Amniotic stem cell (primary cell): ENCODE data around the gene YWHAB.
"Not testable (repeated sequence)": the region's sequence is repeated elsewhere in the genome, so short reads cannot be mapped to it uniquely, and the experiment has no call there.

Experiments
- DNase-seq: peaks from one replicate; lab custom pipeline; 2025; lab: John Stamatoyannopoulos, UW

YWHAB gene

GRCh38 chr20:44885392-44886265, at the start of gene YWHAB:
YWHAB (plus strand) TSS chr20:44885705; CDS start chr20:44901534, 15,829 bp downstream.
- peak; percentile 96 for DNase-seq

DNA sequence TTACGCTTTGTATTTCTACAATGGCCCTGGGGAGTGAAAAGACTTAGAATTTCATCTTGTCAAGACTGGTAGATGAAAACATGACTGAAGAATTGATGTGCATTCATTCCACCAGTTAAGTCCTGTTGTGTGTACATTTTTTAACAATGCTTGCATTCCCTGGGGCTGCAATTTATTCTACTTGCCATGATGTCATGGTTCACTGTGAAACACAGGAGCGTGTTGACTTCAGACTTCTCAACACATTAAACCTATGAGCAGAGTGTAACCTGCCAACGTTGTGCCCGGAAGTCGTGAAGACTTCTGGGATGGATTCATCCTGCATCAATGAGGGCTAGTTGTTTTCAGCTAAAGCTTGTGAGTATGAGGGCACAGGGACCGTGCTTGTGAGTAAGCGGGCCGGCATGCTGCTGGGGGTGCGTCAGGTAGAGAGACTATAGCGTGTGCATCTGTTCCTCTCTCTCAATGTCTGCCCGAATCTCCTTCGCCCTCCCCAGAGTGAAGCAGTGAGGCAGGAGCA, 48.8 kb upstream of the YWHAB start:
- no peak for DNase-seq

- no peak for DNase-seq
These were observed 47.6 kb upstream of the YWHAB start for GRCh38 chr20:44837946-44838345.

DNA sequence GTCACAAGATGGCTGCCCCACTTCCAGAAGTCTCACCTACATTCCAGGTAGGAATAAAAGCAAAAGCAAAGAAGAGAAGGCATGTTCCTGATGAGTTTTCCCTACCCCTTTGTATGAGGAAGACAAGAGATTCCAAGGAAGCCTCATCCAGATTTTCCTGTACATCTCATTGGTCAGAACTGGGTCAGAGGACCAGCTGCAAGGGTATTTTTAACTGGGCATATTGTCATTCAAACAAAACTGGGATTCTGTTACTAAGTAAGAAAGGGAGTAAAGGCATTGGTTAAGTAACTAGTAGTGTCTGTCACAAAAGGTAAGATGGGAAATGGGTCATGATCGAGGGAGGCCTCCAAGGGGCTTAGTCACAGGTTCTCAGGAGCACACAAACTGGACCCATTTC, 47.0 kb upstream of the YWHAB start:
- DNase-seq, result no peak

DNA sequence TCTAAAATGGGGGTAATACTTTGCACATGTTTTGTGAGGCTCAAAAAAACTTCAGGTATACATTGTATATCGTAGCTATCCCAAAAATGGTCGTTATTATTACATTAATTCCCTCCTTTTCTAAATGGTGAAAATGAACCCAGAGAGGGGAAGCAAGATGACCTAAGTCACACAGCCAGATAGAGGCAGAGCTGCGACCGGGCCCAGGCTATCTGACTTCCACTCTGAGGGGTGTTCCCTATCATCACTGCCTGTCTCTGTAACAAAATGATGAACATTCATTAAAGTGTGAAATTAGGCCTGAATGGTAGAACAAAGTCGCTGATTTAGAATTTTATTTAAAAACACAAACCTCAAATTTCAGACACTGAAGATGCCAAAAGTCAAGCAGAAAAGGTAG, 46.0 kb upstream of the YWHAB start:
- DNase-seq, result no peak

DNA sequence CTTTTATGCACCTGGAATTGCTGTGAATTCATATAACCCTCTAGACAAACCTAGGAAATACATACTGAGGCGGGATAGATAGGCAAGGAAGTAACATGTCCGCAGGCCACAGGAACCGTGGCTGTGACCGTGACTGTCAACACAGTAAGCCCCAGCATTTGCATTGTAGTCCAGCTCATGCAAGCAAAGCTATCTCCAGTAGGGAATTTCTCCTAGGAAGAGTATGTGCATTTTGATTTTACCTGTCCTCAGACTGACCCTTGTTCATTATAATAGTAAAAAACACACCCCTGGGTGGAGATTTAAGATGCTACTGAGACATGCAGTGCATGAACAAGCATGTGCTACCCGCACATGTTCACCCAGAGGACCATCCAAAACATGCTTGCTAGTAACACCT, 44.7 kb upstream of the YWHAB start:
- no peak for DNase-seq

- DNase-seq, result no peak
These were observed 43.5 kb upstream of the YWHAB start for GRCh38 chr20:44841955-44842354.

- DNase-seq, result no peak
These were observed 41.6 kb upstream of the YWHAB start for GRCh38 chr20:44843876-44844275.

GRCh38 chr20:44848254-44849015, 37.1 kb upstream of the YWHAB start:
- DNase-seq, result no peak

GRCh38 chr20:44849703-44850102, 35.8 kb upstream of the YWHAB start:
- no peak for DNase-seq

GRCh38 chr20:44850272-44850671, 35.2 kb upstream of the YWHAB start:
- DNase-seq, result no peak

DNA sequence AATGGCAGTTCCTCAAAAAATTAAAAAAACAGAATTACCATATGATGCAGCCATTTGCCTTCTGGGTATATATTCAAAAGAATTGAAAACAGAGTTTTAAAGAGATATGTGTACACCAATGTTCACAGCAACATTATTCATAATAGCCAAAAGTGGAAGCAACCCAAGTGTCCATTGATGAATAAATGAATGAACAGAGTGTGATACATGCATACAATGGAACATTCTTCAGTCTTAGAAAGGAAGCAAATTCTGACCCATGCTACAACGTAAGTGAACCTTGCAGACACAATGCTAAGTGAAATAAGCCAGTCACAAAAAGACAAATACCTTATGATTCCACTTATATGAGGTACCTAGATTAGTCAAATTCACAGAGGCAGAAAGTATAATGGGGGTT, 34.7 kb upstream of the YWHAB start:
- DNase-seq, result no peak

DNA sequence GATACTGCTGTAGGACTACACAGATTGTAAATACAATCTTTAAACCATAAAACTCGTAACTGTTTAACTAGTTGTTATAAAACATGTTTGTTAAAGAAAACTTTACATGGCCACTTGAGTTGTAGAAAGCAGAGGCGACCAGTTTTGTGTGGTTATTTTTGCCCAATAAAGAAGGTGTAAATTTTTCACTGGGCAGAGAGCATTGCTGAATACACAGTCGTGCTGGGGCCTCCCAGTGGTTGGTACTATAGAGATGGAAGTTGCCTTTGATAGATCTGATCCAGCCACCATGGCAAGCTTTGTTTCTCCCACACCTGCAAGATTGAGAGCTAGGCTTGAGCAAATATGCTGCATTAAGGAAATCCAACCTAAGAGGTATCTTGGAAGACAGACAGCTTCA, 34.0 kb upstream of the YWHAB start:
- no peak for DNase-seq

- DNase-seq, result no peak
These were observed 29.1 kb upstream of the YWHAB start for GRCh38 chr20:44856442-44856841.

- no peak for DNase-seq
These were observed 28.6 kb upstream of the YWHAB start for GRCh38 chr20:44856856-44857448.

DNA sequence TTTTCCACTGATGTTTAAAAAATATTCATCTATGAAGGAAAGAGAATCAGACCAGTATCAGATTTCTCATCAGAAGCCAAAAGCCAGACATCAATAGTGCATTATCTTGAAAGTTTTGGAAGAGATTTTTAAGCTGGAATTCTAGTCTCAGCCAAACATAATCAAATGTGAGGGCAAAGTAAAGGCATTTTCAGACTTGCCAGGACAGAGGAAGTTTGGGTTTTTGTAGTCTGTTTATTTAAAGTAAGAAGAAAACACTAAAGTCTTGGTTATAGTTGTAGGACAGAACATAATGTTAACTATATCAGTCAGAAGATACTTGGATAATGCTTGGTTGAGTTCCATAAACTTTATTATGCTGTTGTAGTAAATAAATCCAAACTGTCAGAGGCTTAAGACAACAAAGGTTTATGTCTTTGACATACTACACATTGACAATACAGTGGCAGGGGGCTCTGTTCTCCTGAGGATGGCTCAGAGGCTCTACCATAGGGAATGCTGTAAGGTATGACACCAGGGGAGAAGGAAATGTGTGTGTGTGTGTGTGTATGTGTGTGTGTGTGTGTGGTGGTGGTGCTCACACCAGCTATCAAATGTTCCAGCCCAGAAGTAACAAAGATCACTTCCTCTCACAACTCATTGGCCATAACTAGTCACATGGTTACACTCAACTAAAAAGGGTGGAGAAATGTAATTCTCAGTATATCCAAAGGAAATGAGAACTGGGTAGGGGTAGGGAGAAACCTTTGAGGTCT, 26.7 kb upstream of the YWHAB start:
- no peak for DNase-seq

DNA sequence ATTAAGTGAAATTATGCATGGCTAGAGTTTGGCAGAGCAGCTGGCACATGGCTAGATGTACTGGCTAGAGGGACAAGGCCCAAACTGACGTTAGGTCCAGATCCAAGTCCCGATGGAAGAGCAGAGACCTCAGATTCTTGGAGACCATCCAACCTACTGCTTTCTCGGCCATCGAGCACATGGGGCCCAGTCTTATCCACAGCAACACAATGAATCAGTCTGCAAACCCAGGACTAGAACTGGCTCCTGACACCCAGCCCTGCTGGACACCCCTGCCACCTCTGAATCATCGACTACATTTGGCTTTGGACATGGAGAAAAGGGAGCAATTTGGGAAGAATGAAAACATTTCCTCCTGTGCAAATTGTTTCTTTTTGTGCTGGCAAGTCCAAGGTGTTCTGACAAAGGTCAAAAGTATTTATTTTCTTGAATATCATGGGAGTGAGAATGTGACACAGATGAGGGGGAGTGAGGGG, 23.9 kb upstream of the YWHAB start:
- no peak for DNase-seq

GRCh38 chr20:44862286-44862685, 23.2 kb upstream of the YWHAB start:
- DNase-seq, result no peak

- not testable (repeated sequence) for DNase-seq
These were observed 22.0 kb upstream of the YWHAB start for GRCh38 chr20:44863365-44864084.

GRCh38 chr20:44864493-44864892, 21.0 kb upstream of the YWHAB start:
- DNase-seq, result not testable (repeated sequence)

DNA sequence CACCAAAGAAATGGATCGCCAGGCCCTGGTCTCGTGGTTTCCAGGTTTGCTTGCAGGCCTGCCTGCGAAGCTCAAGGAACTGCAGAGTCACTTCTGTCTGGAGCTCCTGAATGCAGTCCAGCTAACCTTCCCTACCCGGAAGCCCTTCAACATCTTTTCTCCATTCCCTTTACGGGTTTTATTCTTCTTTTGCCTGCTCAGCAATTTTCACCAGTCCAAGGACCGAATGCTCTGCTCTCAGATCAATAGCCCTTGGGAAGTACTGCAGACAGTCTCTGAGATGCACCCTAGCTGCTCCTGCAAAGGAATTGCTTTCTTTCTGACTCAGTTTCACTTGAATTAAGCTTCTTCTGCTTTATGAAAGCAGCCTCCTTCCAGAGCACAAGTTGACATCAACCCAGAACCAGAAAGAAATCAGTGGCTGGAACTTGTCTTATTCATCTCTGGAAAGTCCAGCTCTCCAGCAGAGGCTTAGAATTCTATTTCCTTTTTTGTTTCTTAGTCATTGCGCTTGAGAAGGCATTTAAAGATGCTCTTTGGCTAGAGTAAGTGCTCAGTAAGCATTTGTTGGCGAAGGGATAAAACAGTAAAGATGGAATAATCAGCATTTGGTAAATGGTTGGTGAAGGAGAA, 18.7 kb upstream of the YWHAB start:
- no peak for DNase-seq
